Body of pancreas (tissue), 4 donors: Measurements from ENCODE around the gene CTXN1. TPM values are rescaled to one million over a fixed set of nuclear protein-coding genes. Genes with fewer than 3 reads are reported as not detected.
A peak's percentile ranks its signal among the peaks of the same experiment; 100 is the strongest.
"Not testable (repeated sequence)": the region's sequence is repeated elsewhere in the genome, so short reads cannot be mapped to it uniquely, and the experiment has no call there.

ENCODE experiments used
- ATAC-seq: fragments of 150-250 bp; one replicate; pipeline ENCODE4 v1.9.1; 2016
- DNase-seq, 4 donors: peaks; one replicate each; pipeline ENCODE4 v3.0.0-alpha.2; 2019
- H3K27ac ChIP-seq, 4 donors: fragments of 200-600 bp; sonication (generic); 1 replicate in 3 of 4; 2 replicates in 1 of 4; pipeline versions ENCODE4 v1.5.1 to v1.6.1; 2016 to 2019; ENCODE audit warnings: mild to moderate bottlenecking in 1 of 4, mixed read lengths in 1 of 4, moderate library complexity in 1 of 4
- H3K27me3 ChIP-seq, 2 donors: fragments of 200-600 bp; sonication (generic); one replicate each; pipeline ENCODE4 v1.6.0; 2016; ENCODE audit warnings: mild to moderate bottlenecking in 1 of 2
- H3K36me3 ChIP-seq, 2 donors: fragments of 200-600 bp; sonication (generic); replicated peaks in 1 of 2; 2 replicates each; pipeline ENCODE4 v1.5.1; 2016; ENCODE audit warnings: low read depth in 2 of 2; ENCODE audit not compliant: insufficient read depth in 1 of 2
- H3K4me1 ChIP-seq: fragments of 200-600 bp; sonication (generic); one replicate; pipeline ENCODE4 v1.6.0; 2016
- H3K4me3 ChIP-seq, 2 donors: fragments of 200-600 bp; sonication (generic); 1 replicate in 1 of 2; 2 replicates in 1 of 2; pipeline ENCODE4 v1.5.1; 2016 to 2019
- H3K9me3 ChIP-seq, 3 donors: fragments of 200-600 bp; sonication (generic); 1 replicate in 2 of 3; 2 replicates in 1 of 3; pipeline ENCODE4 v1.5.1; 2016
- CTCF ChIP-seq, 7 experiments: fragments of 450-650 bp in 4 of 7; fragments of 200-600 bp in 3 of 7; sonication (generic) in 3 of 7; IDR thresholded peaks; one replicate each; pipeline ENCODE4 v1.5.1; 2016 to 2019; ENCODE audit warnings: antibody characterized with exemption in 7 of 7
- POLR2A ChIP-seq, 3 donors: fragments of 450-650 bp; IDR thresholded peaks; one replicate each; pipeline ENCODE4 v1.6.1; 2016; ENCODE audit warnings: antibody characterized with exemption in 3 of 3, mild to moderate bottlenecking in 2 of 3
- WGBS, 2 donors: methylation state at CpG; one replicate each; pipeline ENCODE4 v1.1.5; 2017; 5-methylcytosine and 5-hydroxymethylcytosine counted together
- intact Hi-C: fragments of 100-400 bp; cut with DNase I; formaldehyde crosslinking; loops from one replicate; pipeline ENCODE4 v1.15.1; 2023
- total RNA-seq, 2 donors: library from RNA; depleted of rRNA; stranded (reverse); fragments of >200 nt; gene quantifications; one replicate each; pipeline ENCODE4 v1.1.0, GENCODE V29; 2016

The CTXN1 gene
- total RNA-seq, 2 donors from 2014 or later, result 5.7 to 10.2 TPM

GRCh38 chr19:7919610-7920518 lies 6.1 kb downstream of the CTXN1 start, which contains the start of gene SNAPC2:
TSS of gene SNAPC2 (plus strand) at chr19:7920338. CDS start at chr19:7920367, 29 bp downstream.
- peak; percentile 98 for DNase-seq
- intact Hi-C loops, result no loop called here
- Histone ChIP-seq H3K4me3 (peak within 1 kb of the TSS; percentile 53 to 67), H3K4me1 (peaks cover 56% of the 10 kb centered on the region), H3K27ac (peak within 1 kb of the TSS; percentile 89 to 97 (median 92)), H3K9me3 (no peaks in the 10 kb centered on the region), H3K27me3 (peaks cover 0 to 14% of the 10 kb centered on the region in 2 donors), H3K36me3 (no peaks in the 10 kb centered on the region)
- peak in 1 of 7 experiments; percentile 20 for TF ChIP-seq CTCF (IDR thresholded peaks at IDR 0.05)
- TF ChIP-seq POLR2A (IDR thresholded peaks at IDR 0.05), result peak in 2 of 3 donors; percentile 39 to 46
- WGBS, 2 donors, result 4 to 11% methylated on average over 16 to 56 of the region's 62 CpGs
- peak; percentile 82 for ATAC-seq

- Histone ChIP-seq H3K27me3 (peaks cover 0 to 18% of the 10 kb centered on the region in 2 donors), H3K4me1 (peaks cover 57% of the 10 kb centered on the region), H3K4me3 (no peak overlapping the region), H3K36me3 (no peaks in the 10 kb centered on the region), H3K27ac (no peak overlapping the region), H3K9me3 (no peaks in the 10 kb centered on the region)
- WGBS, 2 donors, result 48 to 60% methylated on average over 30 to 42 of the region's 42 CpGs
- ATAC-seq, result no peak
- TF ChIP-seq CTCF (IDR thresholded peaks at IDR 0.05), result no peak
- TF ChIP-seq POLR2A (IDR thresholded peaks at IDR 0.05), result no peak
- DNase-seq, result no peak
- intact Hi-C loops, result no loop called here
Observed at GRCh38 chr19:7918615-7919421, 7.1 kb downstream of the CTXN1 start.

- H3K36me3 ChIP-seq, H3K27ac ChIP-seq, DNase-seq, ATAC-seq, intact Hi-C loops, H3K9me3 ChIP-seq, H3K4me3 ChIP-seq: not testable (repeated sequence)
- peaks cover 0 to 18% of the 10 kb centered on the region in 2 donors for H3K27me3 ChIP-seq
- WGBS, 2 donors, result 44 to 52% methylated on average over 29 of the region's 29 CpGs
- peaks cover 57% of the 10 kb centered on the region for H3K4me1 ChIP-seq
Observed at GRCh38 chr19:7918062-7918614, 7.8 kb downstream of the CTXN1 start.

DNA sequence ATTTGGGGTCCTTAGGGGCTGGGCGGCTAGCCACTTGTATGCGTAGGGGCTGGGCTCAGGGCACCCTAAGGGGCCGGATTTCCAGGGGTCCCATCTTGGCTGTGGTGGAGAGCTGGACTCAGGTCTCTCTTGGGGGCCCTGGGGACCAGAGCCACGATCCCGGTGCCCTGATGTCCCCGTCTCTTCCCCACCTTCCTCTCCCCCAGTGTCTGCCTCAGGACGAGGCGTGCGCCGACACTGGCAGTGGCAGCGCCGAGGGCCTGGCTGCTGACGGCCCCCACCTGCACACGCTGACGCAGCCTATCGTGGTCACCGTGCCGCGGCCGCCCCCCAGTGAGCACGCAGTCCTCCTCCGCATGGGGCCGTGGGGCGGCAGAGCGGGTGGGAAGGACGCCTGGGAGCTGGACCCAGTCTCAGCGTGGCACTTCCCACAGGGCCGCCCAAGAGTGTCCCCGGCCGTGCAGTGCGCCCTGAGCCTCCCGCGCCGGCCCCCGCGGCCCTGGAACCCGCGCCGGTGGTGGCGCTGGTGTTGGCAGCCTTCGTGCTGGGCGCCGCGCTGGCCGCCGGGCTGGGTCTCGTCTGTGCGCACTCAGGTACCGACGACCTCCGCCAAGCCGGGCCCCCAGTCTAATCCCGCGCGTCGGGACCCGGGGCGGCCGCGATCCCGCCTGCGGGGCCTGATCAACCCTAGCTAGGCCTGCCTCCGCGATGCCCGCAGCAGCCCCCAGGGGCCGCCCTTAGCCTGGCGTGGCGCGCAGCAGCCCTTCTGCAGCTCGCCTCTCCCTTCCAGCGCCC lies 8.5 kb downstream of the CTXN1 start:
- Histone ChIP-seq H3K36me3 (peaks cover 3 to 4% of the 10 kb centered on the region in 2 donors), H3K9me3 (no peaks in the 10 kb centered on the region), H3K27ac (no peak overlapping the region), H3K27me3 (peaks cover 0 to 18% of the 10 kb centered on the region in 2 donors), H3K4me3 (no peak overlapping the region), H3K4me1 (peaks cover 57% of the 10 kb centered on the region)
- WGBS, 2 donors, result 3 to 6% methylated on average over 3 to 57 of the region's 71 CpGs
- TF ChIP-seq CTCF (IDR thresholded peaks at IDR 0.05) (peak in 6 of 7 experiments; percentile 24 to 55 (median 38)), POLR2A (IDR thresholded peaks at IDR 0.05) (no peak)
- ATAC-seq, result no peak
- DNase-seq, result peak; percentile 48 to 65 (median 55)
- intact Hi-C loops, result no loop called here
